ENCODE measurements around the gene GPR162.

Gene GPR162

GRCh38 chr12:6832125-6832524 lies 10.5 kb downstream of the GPR162 start:
- Mint-ChIP-seq H3K4me1 (peaks cover 20% of the 10 kb centered on the region), H3K4me3 (no peak overlapping the region), H3K36me3 (ENCODE audit: low read depth) (no peaks in the 10 kb centered on the region), H3K27me3 (peaks cover 25% of the 10 kb centered on the region), H3K27ac (no peak overlapping the region), H3K9me3 (no peaks in the 10 kb centered on the region)
- no peak for DNase-seq
- no peak for ATAC-seq

- peaks cover 12% of the 10 kb centered on the region for H3K4me1 Mint-ChIP-seq
- no peak overlapping the region for H3K4me3 Mint-ChIP-seq
- H3K36me3 Mint-ChIP-seq (ENCODE audit: low read depth), result no peaks in the 10 kb centered on the region
- no peak for DNase-seq
- H3K9me3 Mint-ChIP-seq, result no peaks in the 10 kb centered on the region
- H3K27me3 Mint-ChIP-seq, result peaks cover 17% of the 10 kb centered on the region
- no peak for ATAC-seq
- no peak overlapping the region for H3K27ac Mint-ChIP-seq
Measured at GRCh38 chr12:6833189-6833890, 11.7 kb downstream of the GPR162 start.

GRCh38 chr12:6834254-6834653 lies 12.6 kb downstream of the GPR162 start:
- H3K4me1 Mint-ChIP-seq, result peaks cover 8% of the 10 kb centered on the region
- peaks cover 13% of the 10 kb centered on the region for H3K27me3 Mint-ChIP-seq
- H3K9me3 Mint-ChIP-seq, result no peaks in the 10 kb centered on the region
- no peak overlapping the region for H3K4me3 Mint-ChIP-seq
- no peak overlapping the region for H3K27ac Mint-ChIP-seq
- no peaks in the 10 kb centered on the region for H3K36me3 Mint-ChIP-seq (ENCODE audit: low read depth)
- ATAC-seq, result no peak
- DNase-seq, result no peak

- Mint-ChIP-seq H3K27me3 (peaks cover 10% of the 10 kb centered on the region), H3K27ac (no peak overlapping the region), H3K4me3 (no peak overlapping the region), H3K4me1 (peaks cover 6% of the 10 kb centered on the region), H3K36me3 (ENCODE audit: low read depth) (no peaks in the 10 kb centered on the region), H3K9me3 (no peaks in the 10 kb centered on the region)
- no peak for DNase-seq
- no peak for ATAC-seq
Measured at GRCh38 chr12:6834873-6835272, 13.3 kb downstream of the GPR162 start.

DNA sequence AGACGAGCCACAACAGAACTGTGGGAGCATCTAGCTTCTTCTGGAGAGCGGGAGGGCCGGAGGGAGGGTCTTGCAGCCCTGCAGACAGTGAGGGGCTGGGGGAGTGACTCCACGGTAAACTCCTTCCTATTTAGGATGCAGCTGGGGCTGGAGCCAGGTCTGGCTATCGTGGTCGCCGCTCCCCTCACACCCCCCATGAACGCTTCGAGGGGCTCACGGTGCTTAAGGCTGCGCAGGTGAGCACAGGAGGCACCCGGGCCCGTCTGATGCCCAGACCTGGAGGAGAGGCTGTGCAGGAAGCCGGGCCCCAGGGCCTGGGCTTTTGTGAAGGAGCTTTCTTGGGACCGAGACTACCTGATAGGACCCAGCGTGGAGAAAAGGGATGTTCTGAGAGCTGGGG lies 15.2 kb downstream of the GPR162 start:
- no peak for DNase-seq
- no peak overlapping the region for H3K27ac Mint-ChIP-seq
- no peaks in the 10 kb centered on the region for H3K27me3 Mint-ChIP-seq

GRCh38 chr12:6837370-6838060 lies 15.9 kb downstream of the GPR162 start:
- H3K36me3 Mint-ChIP-seq (ENCODE audit: low read depth), result no peaks in the 10 kb centered on the region
- H3K4me1 Mint-ChIP-seq, result peaks cover 6% of the 10 kb centered on the region
- ATAC-seq (no peak), DNase-seq (no peak)
- H3K9me3 Mint-ChIP-seq, result no peaks in the 10 kb centered on the region
- H3K27me3 Mint-ChIP-seq, result no peaks in the 10 kb centered on the region
- no peak overlapping the region for H3K27ac Mint-ChIP-seq
- H3K4me3 Mint-ChIP-seq, result no peak overlapping the region

More for the DNA sequence above, 15.2 kb downstream of the GPR162 start:
- Mint-ChIP-seq H3K4me1 (peaks cover 6% of the 10 kb centered on the region), H3K36me3 (ENCODE audit: low read depth) (no peaks in the 10 kb centered on the region), H3K9me3 (no peaks in the 10 kb centered on the region), H3K4me3 (no peak overlapping the region)
- ATAC-seq, result no peak

GRCh38 chr12:6838854-6839253 lies 17.2 kb downstream of the GPR162 start:
- DNase-seq (no peak), ATAC-seq (no peak)
- H3K27ac Mint-ChIP-seq, result no peak overlapping the region
- H3K9me3 Mint-ChIP-seq, result no peaks in the 10 kb centered on the region
- no peaks in the 10 kb centered on the region for H3K36me3 Mint-ChIP-seq (ENCODE audit: low read depth)
- no peaks in the 10 kb centered on the region for H3K27me3 Mint-ChIP-seq
- no peak overlapping the region for H3K4me3 Mint-ChIP-seq
- H3K4me1 Mint-ChIP-seq, result peaks cover 6% of the 10 kb centered on the region

- ATAC-seq (no peak), DNase-seq (no peak)
- H3K4me3 Mint-ChIP-seq, result no peak overlapping the region
- H3K4me1 Mint-ChIP-seq, result peaks cover 3% of the 10 kb centered on the region
- no peaks in the 10 kb centered on the region for H3K27me3 Mint-ChIP-seq
- H3K36me3 Mint-ChIP-seq (ENCODE audit: low read depth), result no peaks in the 10 kb centered on the region
- H3K27ac Mint-ChIP-seq, result no peak overlapping the region
- no peaks in the 10 kb centered on the region for H3K9me3 Mint-ChIP-seq
Measured at GRCh38 chr12:6839482-6840201, 18.0 kb downstream of the GPR162 start.

DNA sequence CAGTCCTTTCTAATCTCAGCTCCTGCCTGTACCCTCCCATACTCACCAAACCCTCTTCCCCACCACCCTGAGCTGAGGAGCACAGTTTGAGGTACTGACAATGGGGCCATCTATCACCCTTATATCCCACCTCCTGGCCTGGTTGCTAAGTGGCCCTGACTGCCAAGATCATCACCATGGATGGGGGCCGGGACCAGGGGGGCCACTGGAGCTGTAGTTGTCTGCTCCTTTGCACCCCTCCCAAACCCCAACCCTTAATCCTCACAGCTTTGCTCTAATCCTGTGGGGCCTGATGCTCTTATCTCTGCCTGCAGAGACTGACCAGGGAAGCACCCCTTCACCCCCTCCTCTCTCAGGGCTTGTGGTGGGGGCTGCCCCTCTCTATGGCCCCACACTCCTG lies 18.7 kb downstream of the GPR162 start:
- no peak overlapping the region for H3K4me3 Mint-ChIP-seq

DNA sequence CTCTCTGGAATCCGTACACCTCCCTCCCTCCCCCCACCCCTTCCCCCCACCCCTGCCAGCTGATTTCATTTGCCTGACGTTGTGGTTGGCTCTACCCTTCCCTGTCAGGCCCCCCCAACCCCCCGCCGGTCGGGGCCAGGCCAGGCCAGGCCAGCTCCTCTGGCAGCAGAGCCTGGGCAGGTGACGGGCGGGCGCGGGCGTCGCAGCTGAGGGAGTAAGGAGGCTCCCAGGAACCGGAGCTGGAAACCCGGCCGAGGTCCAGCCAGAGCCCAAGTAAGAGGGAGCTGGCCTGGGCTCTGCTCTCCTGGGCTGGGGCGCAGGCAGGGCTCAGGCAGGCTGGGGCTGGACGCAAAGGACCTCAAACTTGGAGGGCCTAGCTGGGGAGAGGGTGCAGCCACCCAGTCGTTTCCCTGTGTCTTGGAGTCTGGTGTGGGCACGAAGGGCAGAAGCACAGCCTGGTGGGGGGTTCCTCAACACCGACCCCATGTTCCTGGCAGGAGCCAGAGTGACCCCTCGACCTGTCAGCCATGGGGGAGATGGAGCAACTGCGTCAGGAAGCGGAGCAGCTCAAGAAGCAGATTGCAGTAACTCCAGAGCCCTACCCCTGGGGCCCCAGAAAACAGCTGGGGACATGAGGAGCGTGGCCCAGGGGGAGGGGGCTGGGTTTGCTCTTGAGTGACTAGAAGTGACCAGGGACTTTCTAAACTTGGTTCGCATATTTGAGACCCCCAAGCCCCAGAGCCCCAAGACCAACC lies 19.3 kb downstream of the GPR162 start, which contains the start of gene GNB3:
TSS of gene GNB3 (plus strand) at position 165 of the 755 bp plus-strand sequence. CDS start at position 528, 363 bp downstream.
- Mint-ChIP-seq H3K9me3 (no peaks in the 10 kb centered on the region), H3K4me3 (no peak within 1 kb of the TSS), H3K4me1 (no peaks in the 10 kb centered on the region), H3K27ac (no peak within 1 kb of the TSS), H3K36me3 (ENCODE audit: low read depth) (no peaks in the 10 kb centered on the region), H3K27me3 (no peaks in the 10 kb centered on the region)
- DNase-seq (no peak), ATAC-seq (no peak)

More for the DNA sequence above, 18.7 kb downstream of the GPR162 start:
- no peaks in the 10 kb centered on the region for H3K9me3 Mint-ChIP-seq
- no peaks in the 10 kb centered on the region for H3K27me3 Mint-ChIP-seq
- no peaks in the 10 kb centered on the region for H3K36me3 Mint-ChIP-seq (ENCODE audit: low read depth)
- DNase-seq (no peak), ATAC-seq (no peak)
- H3K27ac Mint-ChIP-seq, result no peak overlapping the region
- no peaks in the 10 kb centered on the region for H3K4me1 Mint-ChIP-seq

DNA sequence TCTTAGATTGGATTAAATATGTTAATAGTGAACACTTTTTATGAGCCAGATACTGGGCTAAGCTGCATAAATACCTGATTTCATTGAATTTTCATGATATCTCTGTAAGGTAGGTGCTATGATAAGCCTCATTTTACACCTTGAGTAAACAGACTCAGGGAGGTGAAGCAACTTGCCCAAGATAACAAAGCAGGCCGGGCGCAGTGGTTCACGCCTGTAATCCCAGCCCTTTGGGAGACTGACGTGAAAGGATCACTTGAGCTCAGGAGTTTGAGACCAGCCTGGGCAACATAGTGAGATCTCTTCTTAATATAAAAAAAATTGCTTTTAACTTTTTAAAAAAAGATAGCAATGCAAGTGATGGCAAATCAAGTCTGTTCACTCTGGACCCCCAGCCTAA lies 20.5 kb downstream of the GPR162 start:
- H3K27ac Mint-ChIP-seq, result no peak overlapping the region
- no peak for DNase-seq
- H3K9me3 Mint-ChIP-seq, result no peaks in the 10 kb centered on the region

DNA sequence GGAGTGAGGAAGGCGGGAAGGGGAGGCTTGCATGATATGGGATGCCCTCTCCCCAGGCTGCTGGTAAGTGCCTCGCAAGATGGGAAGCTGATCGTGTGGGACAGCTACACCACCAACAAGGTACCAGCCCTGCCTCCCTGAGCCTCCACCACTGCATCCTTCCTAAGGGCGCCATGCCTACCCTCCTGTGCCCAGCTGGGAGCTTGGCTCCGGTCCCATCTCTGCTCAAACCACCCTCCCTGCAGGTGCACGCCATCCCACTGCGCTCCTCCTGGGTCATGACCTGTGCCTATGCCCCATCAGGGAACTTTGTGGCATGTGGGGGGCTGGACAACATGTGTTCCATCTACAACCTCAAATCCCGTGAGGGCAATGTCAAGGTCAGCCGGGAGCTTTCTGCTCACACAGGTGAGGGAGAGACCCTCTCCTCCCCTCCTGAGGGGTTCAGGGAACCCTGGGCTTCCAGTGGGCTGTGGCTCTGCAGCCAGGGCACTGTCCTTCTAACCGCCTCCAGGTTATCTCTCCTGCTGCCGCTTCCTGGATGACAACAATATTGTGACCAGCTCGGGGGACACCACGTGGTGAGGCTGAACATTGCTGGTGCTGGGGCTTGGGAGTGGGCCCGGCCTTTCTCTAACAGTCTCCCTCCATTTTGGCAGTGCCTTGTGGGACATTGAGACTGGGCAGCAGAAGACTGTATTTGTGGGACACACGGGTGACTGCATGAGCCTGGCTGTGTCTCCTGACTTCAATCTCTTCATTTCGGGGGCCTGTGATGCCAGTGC lies 21.7 kb downstream of the GPR162 start:
- peaks cover 2% of the 10 kb centered on the region for H3K4me1 Mint-ChIP-seq
- no peaks in the 10 kb centered on the region for H3K9me3 Mint-ChIP-seq
- H3K27ac Mint-ChIP-seq, result no peak overlapping the region
- no peaks in the 10 kb centered on the region for H3K27me3 Mint-ChIP-seq
- peaks cover 9% of the 10 kb centered on the region for H3K36me3 Mint-ChIP-seq (ENCODE audit: low read depth)
- H3K4me3 Mint-ChIP-seq, result no peak overlapping the region
- no peak for DNase-seq
- peak; percentile 16 for ATAC-seq

More for the DNA sequence above, 20.5 kb downstream of the GPR162 start:
- Mint-ChIP-seq H3K36me3 (ENCODE audit: low read depth) (no peaks in the 10 kb centered on the region), H3K27me3 (no peaks in the 10 kb centered on the region), H3K4me3 (no peak overlapping the region), H3K4me1 (no peaks in the 10 kb centered on the region)
- ATAC-seq, result no peak

- Mint-ChIP-seq H3K36me3 (ENCODE audit: low read depth) (peaks cover 20% of the 10 kb centered on the region), H3K4me1 (peaks cover 15% of the 10 kb centered on the region), H3K27ac (no peak overlapping the region), H3K9me3 (no peaks in the 10 kb centered on the region), H3K27me3 (no peaks in the 10 kb centered on the region), H3K4me3 (no peak overlapping the region)
- DNase-seq (no peak), ATAC-seq (no peak)
Measured at GRCh38 chr12:6845395-6845794, 23.8 kb downstream of the GPR162 start.

Data from activated naive CD8-positive, alpha-beta T cell treated with anti-CD3 and anti-CD28 coated beads, Interleukin-2, amount 50 U/mL, for 24 hours (primary cell).